SU-DHL-6 (cell line): Measurements from ENCODE around the gene EYS.

ENCODE experiments used
- H2AFZ ChIP-seq: fragments of 200-600 bp; sonication (generic); 2 replicates; pipeline ENCODE4 v1.6.1; 2014; ENCODE audit warnings: low read depth, mild to moderate bottlenecking, moderate library complexity, mixed read lengths, antibody characterized with exemption, low read length; ENCODE audit not compliant: severe bottlenecking
- H3F3A ChIP-seq: fragments of 200-600 bp; shearing (Covaris generic); 2 replicates; pipeline ENCODE4 v1.6.0; 2016; ENCODE audit warnings: antibody characterized with exemption, mild to moderate bottlenecking; ENCODE audit not compliant: insufficient read depth
- H3K27ac ChIP-seq: fragments of 200-600 bp; sonication (generic); 2 replicates; pipeline ENCODE4 v1.5.1; 2016; ENCODE audit warnings: low read depth, mild to moderate bottlenecking, low read length, moderate library complexity, mixed read lengths
- H3K27me3 ChIP-seq: fragments of 200-600 bp; sonication (generic), shearing (Covaris generic); 2 replicates; pipeline ENCODE4 v1.6.0; 2014; ENCODE audit warnings: mild to moderate bottlenecking, low read length
- H3K36me3 ChIP-seq: fragments of 200-600 bp; sonication (generic); 2 replicates; pipeline ENCODE4 v1.6.1; 2014; ENCODE audit warnings: mild to moderate bottlenecking, low read length, mixed read lengths
- H3K4me2 ChIP-seq: fragments of 300-600, 200-600 bp; shearing (Covaris generic), sonication (generic); 2 replicates; pipeline ENCODE4 v1.6.0; 2014; ENCODE audit warnings: low read length, low read depth, mild to moderate bottlenecking; ENCODE audit not compliant: poor library complexity, severe bottlenecking
- H3K4me3 ChIP-seq: fragments of 200-600 bp; sonication (generic); 2 replicates; pipeline ENCODE4 v1.5.1; 2014; ENCODE audit warnings: antibody characterized with exemption, low read length, mild to moderate bottlenecking, mixed read lengths; ENCODE audit not compliant: insufficient read depth, poor library complexity, severe bottlenecking
- H3K79me2 ChIP-seq: fragments of 200-600 bp; sonication (generic); 2 replicates; pipeline ENCODE4 v1.6.1; 2014; ENCODE audit warnings: mild to moderate bottlenecking, low read length, moderate library complexity; ENCODE audit not compliant: insufficient read depth
- H3K9ac ChIP-seq: fragments of 200-600 bp; sonication (generic); 2 replicates; pipeline ENCODE4 v1.7.0; 2014; ENCODE audit warnings: mild to moderate bottlenecking, low read length
- H3K9me2 ChIP-seq: fragments of 200-600 bp; sonication (generic); replicated peaks from 2 replicates; pipeline ENCODE4 v1.6.1; 2014; ENCODE audit warnings: low read length; ENCODE audit not compliant: insufficient read depth
- H3K9me3 ChIP-seq: fragments of 200-600 bp; sonication (generic); 2 replicates; pipeline ENCODE4 v1.6.1; 2014; ENCODE audit warnings: low read length, mixed read lengths; ENCODE audit not compliant: insufficient read depth
- H4K20me1 ChIP-seq: fragments of 200-600 bp; sonication (generic); 2 replicates; pipeline ENCODE4 v1.6.1; 2014; ENCODE audit warnings: low read depth, mild to moderate bottlenecking, antibody characterized with exemption, low read length, moderate library complexity, mixed read lengths
- EZH2phosphoT487 ChIP-seq: fragments of 200-600 bp; sonication (generic), shearing (Covaris generic); conservative IDR thresholded peaks from 2 replicates; pipeline ENCODE4 v1.6.1; 2018; ENCODE audit warnings: mild to moderate bottlenecking, antibody characterized with exemption, low read length, moderate library complexity, mixed read lengths
- TF ChIP-seq, protein P1 (sequence below): fragments of 200-600 bp; sonication (generic); IDR thresholded peaks from one replicate; pipeline ENCODE4 v1.5.1; 2017; ENCODE audit warnings: antibody characterized with exemption, mild to moderate bottlenecking, low read length, moderate library complexity; ENCODE audit not compliant: insufficient read depth, poor library complexity, severe bottlenecking

The EYS gene

GRCh38 chr6:63799813-63800212, 1907.2 kb downstream of the EYS start:
- no peaks in the 10 kb centered on the region for H3F3A ChIP-seq
- TF ChIP-seq, protein P1, sequence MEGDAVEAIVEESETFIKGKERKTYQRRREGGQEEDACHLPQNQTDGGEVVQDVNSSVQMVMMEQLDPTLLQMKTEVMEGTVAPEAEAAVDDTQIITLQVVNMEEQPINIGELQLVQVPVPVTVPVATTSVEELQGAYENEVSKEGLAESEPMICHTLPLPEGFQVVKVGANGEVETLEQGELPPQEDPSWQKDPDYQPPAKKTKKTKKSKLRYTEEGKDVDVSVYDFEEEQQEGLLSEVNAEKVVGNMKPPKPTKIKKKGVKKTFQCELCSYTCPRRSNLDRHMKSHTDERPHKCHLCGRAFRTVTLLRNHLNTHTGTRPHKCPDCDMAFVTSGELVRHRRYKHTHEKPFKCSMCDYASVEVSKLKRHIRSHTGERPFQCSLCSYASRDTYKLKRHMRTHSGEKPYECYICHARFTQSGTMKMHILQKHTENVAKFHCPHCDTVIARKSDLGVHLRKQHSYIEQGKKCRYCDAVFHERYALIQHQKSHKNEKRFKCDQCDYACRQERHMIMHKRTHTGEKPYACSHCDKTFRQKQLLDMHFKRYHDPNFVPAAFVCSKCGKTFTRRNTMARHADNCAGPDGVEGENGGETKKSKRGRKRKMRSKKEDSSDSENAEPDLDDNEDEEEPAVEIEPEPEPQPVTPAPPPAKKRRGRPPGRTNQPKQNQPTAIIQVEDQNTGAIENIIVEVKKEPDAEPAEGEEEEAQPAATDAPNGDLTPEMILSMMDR, result no peak
- no peaks in the 10 kb centered on the region for H3K79me2 ChIP-seq
- no peaks in the 10 kb centered on the region for H3K27me3 ChIP-seq
- no peaks in the 10 kb centered on the region for H4K20me1 ChIP-seq
- no peak overlapping the region for H3K27ac ChIP-seq
- no peaks in the 10 kb centered on the region for H3K9me2 ChIP-seq
- H3K4me3 ChIP-seq, result no peak overlapping the region
- H3K36me3 ChIP-seq, result no peaks in the 10 kb centered on the region
- H3K4me2 ChIP-seq, result no peak overlapping the region
- H2AFZ ChIP-seq, result no peak overlapping the region
- H3K9me3 ChIP-seq, result no peaks in the 10 kb centered on the region
- no peak overlapping the region for H3K9ac ChIP-seq

DNA sequence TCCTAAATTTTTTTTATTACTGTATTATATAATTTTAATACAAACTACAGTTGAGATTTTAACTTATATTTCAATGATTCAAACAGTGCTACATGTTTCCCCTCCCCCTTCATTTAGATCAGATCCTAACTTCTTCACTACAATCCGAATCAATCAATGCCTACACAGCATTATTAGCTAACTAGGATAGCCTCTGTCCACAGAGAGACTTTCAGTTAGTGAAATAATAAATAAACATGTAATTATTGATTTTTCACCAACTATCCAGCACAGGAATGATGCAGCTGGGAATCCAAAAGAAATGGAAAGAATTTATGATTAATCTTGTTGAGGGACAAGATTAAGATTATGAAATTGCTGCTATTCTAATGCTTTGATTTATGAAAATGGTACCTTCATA, 1907.7 kb downstream of the EYS start:
- TF ChIP-seq, protein P1, result no peak
- TF ChIP-seq EZH2phosphoT487, result no peak
- no peaks in the 10 kb centered on the region for H3K9me3 ChIP-seq
- H3K4me2 ChIP-seq, result no peak overlapping the region
- H3K9ac ChIP-seq, result no peak overlapping the region
- no peaks in the 10 kb centered on the region for H4K20me1 ChIP-seq
- H3K27ac ChIP-seq, result no peak overlapping the region
- H3K9me2 ChIP-seq, result no peaks in the 10 kb centered on the region
- H3K27me3 ChIP-seq, result no peaks in the 10 kb centered on the region
- no peak overlapping the region for H3K4me3 ChIP-seq
- H2AFZ ChIP-seq, result no peak overlapping the region
- H3F3A ChIP-seq, result no peaks in the 10 kb centered on the region
- H3K36me3 ChIP-seq, result no peaks in the 10 kb centered on the region
- no peaks in the 10 kb centered on the region for H3K79me2 ChIP-seq

GRCh38 chr6:63798378-63798777, 1908.6 kb downstream of the EYS start:
- Histone ChIP-seq H3K4me2 (no peak overlapping the region), H3K4me3 (no peak overlapping the region), H2AFZ (no peak overlapping the region), H3K36me3 (no peaks in the 10 kb centered on the region), H3K9me2 (no peaks in the 10 kb centered on the region), H3K79me2 (no peaks in the 10 kb centered on the region), H3F3A (no peaks in the 10 kb centered on the region), H3K27ac (no peak overlapping the region), H4K20me1 (no peaks in the 10 kb centered on the region), H3K9ac (no peak overlapping the region), H3K27me3 (no peaks in the 10 kb centered on the region), H3K9me3 (no peaks in the 10 kb centered on the region)
- TF ChIP-seq, protein P1, result no peak
- TF ChIP-seq EZH2phosphoT487, result no peak

- Histone ChIP-seq H3K4me3 (no peak overlapping the region), H3K27ac (no peak overlapping the region), H3K36me3 (no peaks in the 10 kb centered on the region), H3K27me3 (no peaks in the 10 kb centered on the region), H3K4me2 (no peak overlapping the region), H3K9ac (no peak overlapping the region), H3K9me2 (no peaks in the 10 kb centered on the region), H3K9me3 (no peaks in the 10 kb centered on the region), H3K79me2 (no peaks in the 10 kb centered on the region), H4K20me1 (no peaks in the 10 kb centered on the region), H2AFZ (no peak overlapping the region), H3F3A (no peaks in the 10 kb centered on the region)
- TF ChIP-seq, protein P1, result no peak
Measured at GRCh38 chr6:63797721-63798120, 1909.3 kb downstream of the EYS start.
